Activated CD4-positive, alpha-beta T cell treated with anti-CD3 and anti-CD28 coated beads, Interleukin-2, amount 50 U/mL, for 16 hours (primary cell): Measurements from ENCODE around the gene RNF215.
A peak's percentile ranks its signal among the peaks of the same experiment; 100 is the strongest.
"Not testable (repeated sequence)": the region's sequence is repeated elsewhere in the genome, so short reads cannot be mapped to it uniquely, and the experiment has no call there.

Experiments used
- DNase-seq: peaks from one replicate; pipeline ENCODE4 v3.0.0-alpha.2; 2020

The RNF215 gene

GRCh38 chr22:30357650-30358215 is 29.5 kb downstream of the RNF215 start:
- DNase-seq = no peak

DNA sequence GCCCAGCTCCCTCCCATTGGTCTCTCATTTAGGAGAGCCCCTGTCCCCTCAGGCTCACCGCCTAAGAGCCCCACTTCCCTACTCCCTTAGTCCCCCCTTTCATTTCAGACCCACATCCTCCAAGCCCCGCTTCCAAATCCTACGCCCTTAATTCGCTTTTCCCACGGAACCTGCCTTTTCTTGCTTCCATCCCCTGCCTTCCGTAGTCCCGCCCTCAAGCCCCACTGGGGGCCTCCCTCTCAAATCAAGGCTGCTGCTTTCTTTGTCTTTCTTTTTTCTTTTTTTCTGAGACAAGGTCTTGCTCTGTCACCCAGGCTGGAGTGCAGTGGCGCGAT is 30.0 kb downstream of the RNF215 start:
- no peak for DNase-seq

DNA sequence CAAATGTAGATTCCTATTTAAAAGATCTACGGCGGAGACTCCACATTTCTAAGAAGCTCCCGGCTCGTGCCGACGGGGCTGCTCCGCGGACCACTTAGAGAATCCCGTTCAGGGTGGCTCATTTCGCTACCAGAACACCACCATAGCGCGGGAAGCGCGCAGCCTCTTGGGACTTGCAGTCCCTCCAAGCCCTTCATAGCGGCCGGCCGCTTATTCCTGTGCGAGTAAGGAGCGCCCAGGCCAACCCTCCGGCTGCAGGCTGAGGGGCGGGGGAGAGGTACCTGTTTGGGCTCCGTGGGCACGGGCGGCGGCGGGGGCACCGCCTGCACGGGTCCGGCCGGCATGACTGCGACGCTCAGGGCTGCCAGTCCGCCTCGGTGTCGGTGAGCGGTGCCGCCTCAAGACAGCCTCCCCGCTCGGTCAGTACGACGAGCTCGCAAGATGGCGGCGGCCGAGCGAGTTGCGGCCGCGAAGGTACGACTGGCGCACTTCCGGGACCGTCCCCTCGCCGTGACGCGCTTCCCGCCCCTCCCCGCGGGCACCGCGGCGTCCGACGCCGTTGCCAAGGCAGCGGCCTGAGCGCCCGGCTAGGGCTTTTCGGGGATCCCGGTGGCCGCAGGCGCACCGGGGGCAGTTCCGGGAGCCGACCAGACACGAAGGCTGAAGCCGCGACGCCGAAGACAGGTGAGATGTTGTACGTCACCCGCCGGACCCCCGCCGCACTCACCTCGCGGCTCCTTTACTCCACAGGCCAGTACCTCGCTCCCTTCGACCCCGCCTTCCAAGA is 30.6 kb downstream of the RNF215 start, which contains the start of the genes CCDC157 and SF3A1:
CCDC157 (plus strand) TSS at position 559 of the 787 bp plus-strand sequence. CDS start 8,994 bp downstream, outside the sequence.
SF3A1 (minus strand) TSS at position 446 of the 787 bp plus-strand sequence; CDS start at position 344, 102 bp downstream.
- DNase-seq = peak; percentile 93

- no peak for DNase-seq
These were observed 32.6 kb downstream of the RNF215 start for GRCh38 chr22:30354644-30355043.

DNA sequence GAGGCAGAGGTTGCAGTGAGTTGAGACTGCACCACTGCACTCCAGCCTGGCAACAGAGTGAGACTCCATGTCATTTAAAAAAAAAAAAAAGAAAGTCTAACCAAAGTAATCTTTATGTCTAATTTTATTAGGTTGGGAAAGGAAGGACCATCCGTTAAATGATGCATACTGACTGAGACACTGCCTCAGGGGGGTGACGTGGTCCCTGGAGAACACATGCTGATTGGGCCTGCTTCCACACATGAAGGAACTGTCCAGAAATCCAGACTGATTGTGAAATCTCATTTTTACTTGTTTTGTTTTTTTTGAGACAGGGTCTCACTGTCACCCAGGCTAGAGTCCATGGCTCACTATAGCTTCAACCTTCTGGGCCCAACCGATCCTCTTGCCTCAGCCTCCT is 36.0 kb downstream of the RNF215 start:
- no peak for DNase-seq

- no peak for DNase-seq
These were observed 38.4 kb downstream of the RNF215 start for GRCh38 chr22:30348809-30349208.

DNA sequence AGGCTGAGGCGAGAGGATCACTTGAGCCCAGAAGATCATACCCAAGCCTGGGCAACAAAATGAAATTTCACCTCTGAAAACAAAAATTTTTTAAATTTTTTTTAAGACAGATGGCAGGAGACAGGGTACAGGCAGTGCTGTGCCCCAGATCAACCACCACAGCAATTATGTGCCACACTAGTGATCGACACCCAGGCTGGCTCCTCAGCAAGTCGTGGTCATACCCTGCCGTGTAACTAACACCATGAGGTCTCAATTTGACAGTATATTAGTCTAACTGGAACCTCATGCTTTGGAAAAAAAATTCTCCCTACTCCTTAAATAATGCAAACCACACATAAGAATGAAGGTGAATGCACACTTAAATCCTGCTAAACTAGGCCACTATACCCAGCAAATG is 38.8 kb downstream of the RNF215 start:
- peak; percentile 52 for DNase-seq

DNA sequence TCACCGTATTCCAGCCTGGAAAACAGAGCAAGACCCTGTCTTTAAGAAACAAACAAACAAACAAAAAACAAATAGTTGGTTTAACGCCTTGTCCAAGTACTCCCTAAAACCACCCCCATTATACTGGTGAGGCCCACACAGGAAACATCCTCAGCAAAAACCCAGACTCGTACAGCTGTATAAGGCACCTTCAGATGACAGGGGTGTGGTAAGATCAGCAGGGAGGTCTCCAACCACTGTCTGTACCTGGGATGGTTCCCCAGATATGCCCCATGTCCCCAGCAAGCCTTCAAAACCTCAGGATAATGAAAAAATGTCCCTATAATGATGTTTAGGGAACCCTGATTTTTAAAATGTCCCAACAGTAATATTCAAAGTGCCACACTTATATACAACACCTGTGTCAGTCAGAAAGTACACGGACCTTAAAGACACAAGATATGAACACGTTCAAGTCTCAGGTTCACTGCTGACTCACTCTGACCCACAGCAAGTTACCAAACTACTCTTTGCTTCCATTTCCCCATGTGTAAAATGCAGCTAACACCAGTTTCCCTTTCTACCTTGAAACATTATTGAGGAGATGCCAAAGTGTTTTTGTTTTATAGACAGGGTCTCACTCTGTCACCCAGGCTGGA is 39.8 kb downstream of the RNF215 start:
- DNase-seq = peak; percentile 66

GRCh38 chr22:30344447-30345200 is 42.6 kb downstream of the RNF215 start:
- DNase-seq = peak; percentile 46

DNA sequence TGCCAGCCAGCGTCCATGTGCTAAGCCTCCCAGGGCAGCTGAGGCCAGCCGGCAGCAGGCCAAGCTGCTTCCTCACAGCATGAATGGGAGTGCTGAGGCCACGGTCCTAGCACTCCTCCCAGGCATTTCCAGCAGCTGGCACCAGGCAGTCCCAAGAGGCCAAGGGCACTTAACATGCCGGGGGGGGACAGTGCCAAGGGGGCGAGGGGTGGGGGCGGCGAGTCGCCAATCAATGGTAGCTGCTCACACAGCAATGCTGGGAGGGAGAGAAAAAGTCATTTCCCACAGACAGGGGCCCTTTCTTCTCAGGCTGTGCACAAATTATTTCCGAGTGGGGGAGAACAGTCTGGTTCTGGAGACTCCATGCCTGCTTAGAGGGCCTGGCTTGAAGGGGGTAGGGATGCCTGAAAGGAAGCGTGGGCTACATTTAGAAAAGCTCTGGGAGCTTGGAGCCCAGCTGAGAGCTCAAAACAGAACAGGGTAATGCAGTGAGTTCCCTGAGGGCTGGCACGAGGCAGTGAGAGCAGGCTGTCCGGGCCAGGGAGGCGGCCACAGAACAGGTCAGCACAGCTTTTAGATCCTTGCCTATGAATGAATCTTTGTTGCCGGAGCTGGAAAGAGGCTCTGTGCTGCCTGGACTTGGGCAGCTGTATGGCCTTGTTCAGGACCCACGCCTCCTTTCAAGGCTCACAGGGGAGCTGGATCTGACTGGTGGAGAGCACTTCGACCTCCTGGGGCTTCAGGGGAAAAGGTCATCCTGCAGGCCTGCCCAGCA is 46.1 kb downstream of the RNF215 start:
- no peak for DNase-seq

- no peak for DNase-seq
These were observed 48.4 kb downstream of the RNF215 start for GRCh38 chr22:30338802-30339201.

GRCh38 chr22:30338341-30338740 is 48.9 kb downstream of the RNF215 start:
- DNase-seq = not testable (repeated sequence)

DNA sequence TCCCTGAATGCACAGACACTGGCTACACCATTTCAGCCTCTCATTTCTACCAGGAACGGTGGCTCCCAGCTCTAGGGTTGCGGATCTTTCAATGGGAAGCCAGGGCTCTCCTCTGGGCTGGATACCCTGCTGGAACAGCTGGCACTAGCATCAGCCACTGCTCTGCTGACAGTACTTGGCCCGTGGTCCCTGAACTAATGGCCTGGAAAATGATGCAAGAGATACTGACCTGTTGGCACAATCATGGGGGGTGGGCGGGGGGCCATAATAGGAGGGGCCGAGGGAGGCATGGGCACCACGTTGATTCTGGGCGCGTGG is 49.8 kb downstream of the RNF215 start:
- DNase-seq = no peak

DNA sequence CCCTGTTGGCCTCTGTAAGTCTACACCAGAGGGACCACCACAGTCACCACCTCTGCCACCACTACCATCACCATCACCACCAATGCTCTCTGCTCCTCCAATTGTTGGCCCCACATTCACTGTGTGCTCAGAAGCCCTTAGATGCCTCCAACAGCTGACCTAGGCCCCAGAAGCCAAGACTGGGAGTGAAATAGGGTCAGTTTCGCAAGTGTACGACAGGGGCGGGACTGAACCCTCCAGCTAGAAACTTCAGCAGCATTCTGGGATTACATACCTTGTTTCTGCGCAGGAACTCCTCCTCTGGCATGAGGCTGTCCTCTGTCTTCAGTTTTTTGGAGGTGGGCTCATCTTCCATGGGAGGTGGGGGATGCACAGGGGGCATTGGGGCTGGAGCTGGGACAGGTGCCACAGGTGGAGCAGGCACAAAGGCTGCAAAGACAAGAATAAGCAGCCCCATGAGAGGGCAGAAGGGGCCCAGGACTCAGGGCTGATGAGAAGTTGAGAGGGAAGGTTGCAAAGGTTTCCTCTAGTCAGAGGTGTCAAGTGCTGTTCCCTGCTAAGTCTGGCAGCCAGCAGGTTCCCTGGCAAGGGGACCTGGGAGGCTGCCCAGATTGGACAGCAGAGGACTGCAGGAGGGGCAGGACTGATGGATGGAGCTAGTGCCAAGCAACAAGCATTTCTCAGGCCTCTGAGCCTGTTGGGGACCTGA is 50.3 kb downstream of the RNF215 start:
- no peak for DNase-seq

DNA sequence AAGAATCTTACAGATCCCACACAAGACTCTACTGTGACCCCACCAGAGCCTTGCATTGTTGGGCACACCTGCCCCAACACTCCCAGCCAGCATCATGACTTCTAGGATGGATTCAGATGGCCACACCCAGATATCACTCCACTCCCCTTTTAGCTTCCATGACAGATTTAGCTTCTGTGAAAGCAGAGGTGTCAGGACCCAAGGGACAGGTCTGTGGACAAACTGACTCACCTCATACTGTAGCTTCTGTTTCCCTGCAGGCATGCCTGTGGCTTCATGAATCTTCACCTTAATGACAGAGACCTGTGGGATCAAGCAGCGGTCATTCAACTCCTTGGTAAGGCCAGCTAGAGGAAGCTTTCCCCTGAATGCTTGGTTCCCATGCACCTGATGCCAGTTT is 52.0 kb downstream of the RNF215 start:
- no peak for DNase-seq

- no peak for DNase-seq
These were observed 52.6 kb downstream of the RNF215 start for GRCh38 chr22:30334646-30335045.

DNA sequence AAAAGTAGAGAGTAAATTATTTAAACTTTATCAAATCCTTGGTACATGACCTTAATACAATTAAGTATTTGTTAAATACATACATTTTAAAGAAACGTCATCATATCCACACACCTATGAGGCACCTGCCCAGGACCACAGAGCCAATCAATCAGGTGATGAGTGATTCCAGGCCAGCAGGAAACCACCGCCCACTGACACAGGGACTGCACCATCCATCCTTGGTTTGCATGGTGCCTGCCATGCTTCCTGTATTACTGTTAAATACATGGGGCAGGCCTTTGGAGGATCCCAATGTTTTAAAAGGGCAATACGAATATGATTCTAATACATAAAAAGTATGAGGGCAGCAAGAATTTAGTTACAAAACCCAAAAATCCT is 53.5 kb downstream of the RNF215 start:
- DNase-seq = no peak

- no peak for DNase-seq
These were observed 54.1 kb downstream of the RNF215 start for GRCh38 chr22:30332994-30333706.

DNA sequence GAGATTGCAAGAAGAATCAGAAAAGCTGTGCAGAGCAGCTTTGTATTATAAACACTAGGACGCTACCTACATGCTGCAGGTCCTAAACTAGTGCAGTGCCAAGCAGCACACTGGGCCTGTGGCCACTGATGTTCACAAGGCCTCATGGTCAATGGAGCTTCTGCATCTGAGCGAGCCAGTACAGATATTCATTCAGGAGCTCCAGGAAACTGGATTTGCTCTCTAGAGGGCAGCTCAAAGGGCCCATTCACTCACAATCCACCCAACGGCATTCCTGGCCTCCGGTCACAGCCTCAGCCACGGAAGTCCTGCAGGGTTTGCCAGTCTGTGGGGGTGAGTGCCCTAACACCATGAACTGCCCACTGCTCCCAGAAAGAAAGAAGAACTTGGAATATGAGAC is 54.7 kb downstream of the RNF215 start:
- DNase-seq = no peak
